ENCODE results near the gene ABO.
A peak's percentile ranks its signal among the peaks of the same experiment; 100 is the strongest.
"Not testable (repeated sequence)": the region's sequence is repeated elsewhere in the genome, so short reads cannot be mapped to it uniquely, and the experiment has no call there.

ABO gene

DNA sequence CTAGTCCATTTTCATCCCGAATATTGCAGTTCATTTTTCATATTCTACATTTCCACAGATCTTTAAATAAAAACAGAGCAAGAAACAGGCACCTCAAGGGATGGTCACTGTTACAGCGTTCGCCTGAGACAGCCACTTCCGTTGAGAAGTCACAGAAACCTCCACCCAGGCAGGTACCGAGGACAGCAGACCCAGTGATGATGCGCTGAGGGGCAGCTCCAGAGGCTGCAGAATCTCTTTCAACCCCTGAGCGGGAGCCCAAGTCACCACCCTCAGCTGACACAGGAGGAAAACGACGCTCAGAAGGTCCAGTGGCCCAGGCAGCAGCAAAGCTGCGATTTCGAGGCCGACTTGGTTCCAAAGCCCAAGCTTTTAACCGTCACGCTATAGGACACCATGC, 32.8 kb downstream of the ABO start:
- no peak for DNase-seq (ENCODE audit: low read depth)

GRCh38 chr9:133239533-133240090, 35.4 kb downstream of the ABO start:
- no peak for DNase-seq (ENCODE audit: low read depth)

GRCh38 chr9:133238851-133239532, 36.0 kb downstream of the ABO start:
- peak; percentile 35 for DNase-seq (ENCODE audit: low read depth)

DNA sequence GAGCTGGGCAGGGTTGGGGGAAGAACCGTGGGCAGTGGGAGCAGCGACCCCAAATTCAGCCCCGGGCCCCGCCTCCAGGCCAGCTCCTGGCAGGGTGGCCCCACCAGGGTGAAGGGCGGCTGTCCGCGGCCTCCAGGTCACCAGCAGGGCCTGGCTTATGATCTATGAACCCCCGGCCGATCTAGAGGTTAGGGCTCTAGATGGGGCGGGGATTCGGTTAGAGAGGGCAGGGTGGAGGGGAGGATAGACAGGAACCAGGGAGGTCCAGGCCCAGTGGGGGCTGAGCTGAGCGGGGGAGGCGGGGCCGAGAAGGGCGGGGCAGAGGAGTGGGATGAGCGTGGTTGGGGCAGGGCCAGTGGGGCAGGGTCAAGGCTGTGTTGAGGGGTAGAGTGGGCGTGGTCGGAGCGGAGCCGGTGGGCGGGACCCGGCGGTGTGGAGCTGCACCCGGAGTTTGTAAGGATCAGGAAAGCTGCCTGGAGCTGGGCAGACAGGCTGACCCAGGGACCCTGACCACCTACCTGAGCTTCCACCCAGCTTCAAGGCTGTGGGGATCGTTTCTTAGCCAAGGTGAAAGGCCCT, 36.6 kb downstream of the ABO start:
- peak; percentile 10 for DNase-seq (ENCODE audit: low read depth)

DNA sequence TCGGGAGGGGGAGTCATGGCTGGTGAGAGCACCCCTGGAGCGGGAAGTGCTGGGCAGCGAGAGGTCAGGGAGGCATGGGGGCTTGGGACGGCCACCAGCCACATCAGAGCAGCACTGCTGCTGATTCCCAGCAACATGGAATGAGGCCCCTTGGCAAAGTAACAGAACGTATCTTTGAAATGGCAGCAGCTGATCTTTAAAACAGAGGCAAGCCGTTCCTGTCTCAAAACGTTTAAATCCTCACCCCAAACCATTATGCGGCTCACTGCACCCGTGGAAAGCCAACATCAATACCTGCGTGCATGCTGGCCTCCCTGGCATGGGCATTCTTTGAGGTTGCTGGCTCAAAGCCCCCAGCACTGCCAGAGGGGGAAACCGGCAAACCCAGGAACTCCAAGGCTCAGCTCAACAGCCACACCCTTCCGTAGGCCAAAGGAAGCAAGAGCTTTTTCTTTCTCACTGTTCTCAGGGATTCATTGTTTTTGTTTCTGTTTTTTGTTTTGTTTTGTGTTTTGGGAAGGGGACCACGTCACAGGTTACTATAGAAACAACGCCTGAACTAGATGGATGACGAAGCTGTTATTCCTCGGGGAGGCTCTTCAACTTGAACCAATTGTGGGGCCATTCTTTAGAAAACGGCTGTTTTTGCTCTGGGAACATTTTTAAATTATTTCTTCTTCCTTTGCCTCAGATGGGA, 37.8 kb downstream of the ABO start:
- no peak for DNase-seq (ENCODE audit: low read depth)

DNA sequence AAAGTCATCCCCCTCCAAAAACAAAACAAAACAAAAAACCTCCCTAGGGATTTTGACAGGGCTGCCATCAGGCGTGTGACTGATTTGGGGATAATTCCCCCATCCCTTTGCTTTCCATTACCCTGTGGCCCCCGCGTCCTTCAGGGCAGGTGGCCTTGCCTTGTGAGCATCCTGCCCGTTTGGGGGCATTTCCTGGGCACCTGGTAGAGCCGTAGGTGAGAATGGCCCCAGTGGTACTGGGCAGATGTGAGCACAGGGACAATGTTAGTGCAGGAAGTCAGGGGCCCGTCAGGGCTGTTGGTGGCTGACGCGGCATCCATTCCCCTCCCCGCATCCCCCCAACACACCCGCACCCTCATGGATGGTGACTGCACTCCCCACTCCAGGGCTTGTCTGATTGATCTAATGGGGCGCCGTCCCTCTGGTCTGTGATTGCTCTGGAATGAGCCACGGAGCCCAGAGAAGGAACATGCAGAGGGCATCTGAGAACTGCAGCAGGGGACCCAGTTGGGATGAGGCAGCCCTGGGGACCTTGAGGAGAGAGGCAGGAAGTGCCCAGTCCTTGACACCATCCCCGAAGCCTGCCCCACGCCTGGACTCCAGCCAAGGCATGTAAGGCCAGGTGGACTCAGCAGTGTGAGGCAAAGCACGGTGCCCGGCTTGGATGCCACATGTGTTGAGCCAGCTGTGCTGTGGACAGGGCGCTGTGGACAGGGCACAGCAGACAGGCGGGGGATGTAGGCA, 38.5 kb downstream of the ABO start:
- DNase-seq (ENCODE audit: low read depth), result not testable (repeated sequence)

GRCh38 chr9:133235549-133236222, 39.3 kb downstream of the ABO start:
- DNase-seq (ENCODE audit: low read depth), result no peak

GRCh38 chr9:133234577-133235322, 40.3 kb downstream of the ABO start:
- no peak for DNase-seq (ENCODE audit: low read depth)

DNA sequence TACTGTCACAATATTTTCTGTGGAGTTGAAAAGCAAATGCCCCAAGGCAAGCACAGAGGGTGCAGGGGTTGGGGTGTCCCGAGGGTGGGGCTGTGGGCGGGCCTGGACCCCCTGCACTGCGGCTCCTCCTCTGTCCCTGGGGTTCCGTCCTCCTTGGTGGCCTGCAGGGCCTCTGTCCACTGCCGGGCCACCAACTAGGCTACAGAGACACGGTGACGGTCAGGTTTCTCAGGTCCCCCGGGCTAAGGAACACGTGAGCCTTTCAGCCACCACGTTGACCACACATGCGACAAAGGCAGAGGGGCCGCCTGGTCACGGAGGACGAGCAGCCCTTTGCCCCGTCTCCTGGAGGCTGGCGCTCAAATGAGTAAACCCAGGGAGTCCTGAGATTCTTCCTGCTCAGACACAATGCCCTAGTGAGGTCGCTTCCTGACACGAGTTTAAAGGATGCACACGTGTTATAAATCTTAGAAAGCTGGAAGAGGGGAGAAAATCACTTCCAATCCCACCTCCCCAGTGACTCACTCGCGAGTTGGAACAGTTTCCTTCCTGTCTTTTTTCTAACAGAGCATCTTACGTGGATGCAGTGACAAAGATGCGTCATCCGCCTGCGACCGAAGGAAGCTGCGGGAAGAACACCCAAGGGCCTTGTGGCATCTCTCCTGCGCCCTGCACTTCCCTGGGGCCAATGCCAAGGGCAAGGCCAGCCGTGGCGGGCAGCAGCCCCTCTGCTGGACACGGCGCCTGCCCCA, 41.1 kb downstream of the ABO start:
- DNase-seq (ENCODE audit: low read depth), result no peak

- not testable (repeated sequence) for DNase-seq (ENCODE audit: low read depth)
Observed at GRCh38 chr9:133231934-133232568, 43.0 kb downstream of the ABO start.

GRCh38 chr9:133230514-133230913, 44.5 kb downstream of the ABO start:
- not testable (repeated sequence) for DNase-seq (ENCODE audit: low read depth)

- no peak for DNase-seq (ENCODE audit: low read depth)
Observed at GRCh38 chr9:133230093-133230492, 44.9 kb downstream of the ABO start.

GRCh38 chr9:133228474-133229193, 46.4 kb downstream of the ABO start:
- DNase-seq (ENCODE audit: low read depth), result not testable (repeated sequence)

GRCh38 chr9:133227996-133228395, 47.0 kb downstream of the ABO start:
- not testable (repeated sequence) for DNase-seq (ENCODE audit: low read depth)

DNA sequence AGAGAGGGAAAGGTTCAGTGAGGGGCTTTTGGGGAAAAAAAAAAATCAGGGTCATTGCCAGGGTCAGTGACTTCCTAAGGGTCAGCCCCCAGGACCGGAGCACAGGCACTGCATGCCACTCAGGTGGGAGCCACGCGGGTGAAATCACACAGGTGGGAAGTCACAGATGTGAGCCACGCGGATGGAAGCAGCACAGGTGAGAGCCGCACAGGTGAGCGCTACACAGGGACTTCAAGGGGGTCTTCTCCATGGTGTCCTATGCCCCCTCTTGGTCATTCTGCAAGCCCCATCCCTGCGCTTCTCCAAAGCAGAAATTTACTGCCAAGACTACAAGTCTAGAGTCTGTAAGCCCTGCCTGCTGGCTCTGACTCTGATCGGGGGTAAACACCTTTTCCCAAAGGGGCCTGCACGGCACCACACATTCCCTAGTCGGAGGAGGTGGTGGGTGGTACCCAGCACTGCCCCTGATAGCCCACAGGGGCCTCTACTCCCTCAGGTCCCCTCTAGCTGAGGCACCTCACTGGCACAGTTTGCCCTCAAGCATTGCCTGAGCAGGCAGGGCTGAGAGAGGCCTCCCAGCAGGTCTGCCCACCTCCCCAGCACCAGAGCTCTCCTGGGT, 47.6 kb downstream of the ABO start:
- DNase-seq (ENCODE audit: low read depth), result no peak

DNA sequence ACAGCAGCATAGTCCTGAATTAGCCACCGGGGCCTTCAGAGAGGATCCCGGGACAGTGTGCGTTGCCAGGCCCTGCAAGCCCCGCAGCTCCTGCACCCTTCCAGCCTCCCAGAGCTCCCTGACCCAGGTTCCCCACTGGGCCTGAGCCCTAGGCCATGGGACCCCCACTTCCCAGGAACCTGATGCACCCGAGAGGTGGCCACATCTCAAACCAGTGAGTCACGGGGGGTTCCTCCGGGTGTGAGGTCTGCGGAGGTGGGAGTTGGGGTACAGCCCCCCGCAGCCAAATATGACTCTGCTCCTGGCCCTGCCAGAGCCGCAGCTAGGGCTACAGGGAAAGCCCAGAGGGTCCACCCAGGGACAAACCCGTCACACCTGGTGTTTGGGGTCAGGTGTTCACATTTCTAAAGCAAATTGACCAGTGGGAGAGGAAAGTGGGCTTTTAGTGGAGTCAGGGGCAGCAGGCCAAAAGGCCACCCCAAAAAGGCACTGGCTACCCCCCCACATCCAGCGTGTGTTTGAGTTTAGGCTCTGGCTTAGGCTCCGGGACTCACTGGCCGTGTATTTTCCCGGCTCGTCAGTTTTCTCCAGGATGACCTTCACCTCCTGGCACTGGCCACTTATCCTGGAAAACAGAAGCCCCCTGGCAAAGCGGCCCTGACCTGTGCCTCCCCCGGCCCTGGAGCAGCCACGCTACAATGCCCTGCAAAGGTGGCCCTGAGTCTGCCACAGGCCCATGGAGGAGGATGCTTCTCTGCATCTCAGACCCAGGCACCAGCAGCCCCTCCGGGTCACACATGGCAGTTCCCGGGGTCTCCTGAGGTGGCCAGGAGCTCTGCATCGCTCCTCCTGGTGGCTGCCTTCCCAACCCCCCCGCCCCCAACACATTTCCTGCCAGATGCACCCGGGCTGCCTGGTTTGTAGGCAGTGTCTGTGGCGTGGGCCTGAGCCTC, 48.5 kb downstream of the ABO start:
- DNase-seq (ENCODE audit: low read depth), result no peak
